Pancreas (tissue), 10 donors: ENCODE data around the gene ZNF415. TPM values are rescaled to one million over a fixed set of nuclear protein-coding genes. Genes with fewer than 3 reads are reported as not detected.

Experiments used
- ATAC-seq, 4 donors: fragments of 200-7000 bp; cut with Tn5 transposase; one replicate each; pipeline versions ENCODE4 v1.8.0 to v1.9.1; 2020; ENCODE audit warnings: mild to moderate bottlenecking in 4 of 4, moderate library complexity in 4 of 4
- DNase-seq, 6 donors: peaks; one replicate each; pipeline ENCODE4 v3.0.0-alpha.2; 2020
- FAIRE-seq: peaks from 2 replicates; lab custom pipeline; 2012; peaks lifted over from hg19 to GRCh38; lab: Jason Lieb, UNC
- H3K27ac ChIP-seq, 4 donors: fragments of 200-600 bp; sonication (generic); 1 replicate in 3 of 4; 2 replicates in 1 of 4; pipeline versions ENCODE4 v1.5.0 to v1.8.0; 2020
- H3K27me3 ChIP-seq, 4 donors: fragments of 200-600 bp; one replicate each; pipeline ENCODE4 v1.8.0; 2021
- H3K36me3 ChIP-seq, 3 donors: fragments of 200-600 bp; sonication (generic) in 1 of 3; one replicate each; pipeline versions ENCODE4 v1.5.0 to v1.8.0; 2020 to 2021
- H3K4me1 ChIP-seq, 3 donors: fragments of 200-600 bp; one replicate each; pipeline ENCODE4 v1.8.0; 2021
- H3K4me3 ChIP-seq, 4 donors: fragments of 200-600 bp; sonication (generic) in 2 of 4; one replicate each; pipeline versions ENCODE4 v1.5.0 to v1.8.0; 2020 to 2021
- H3K9me3 ChIP-seq, 4 donors: fragments of 200-600 bp; one replicate each; pipeline ENCODE4 v1.8.0; 2021
- CTCF ChIP-seq, 4 donors: fragments of 200-600 bp; sonication (generic) in 3 of 4; IDR thresholded peaks; one replicate each; pipeline versions ENCODE4 v1.5.0 to v1.8.0; 2021; ENCODE audit warnings: antibody characterized with exemption in 4 of 4
- WGBS, 2 donors: extraction: QIAGEN DNeasy Blood & Tissue Kit; methylation state at CpG; one replicate each; pipeline ENCODE4 v1.1.7; 2013; 5-methylcytosine and 5-hydroxymethylcytosine counted together
- intact Hi-C, 3 donors: fragments of 100-400 bp; cut with DNase I; formaldehyde crosslinking; loops; one replicate each; pipeline versions ENCODE4 v1.11.1 to v1.14.2; 2022
- polyA plus RNA-seq, 2 donors: library from polyadenylated mRNA; stranded (reverse); fragments of 200-250 nt; gene quantifications; one replicate each; pipeline ENCODE4 v1.2.3, GENCODE V29; 2013
- total RNA-seq, 6 donors: library from RNA; stranded (reverse); fragmentation: NEBNext Ultra II Directional in 4 of 6; extraction: Animal tissue kit (Norgen Biotek cat#: 25700) in 4 of 6; gene quantifications; one replicate each; pipeline versions ENCODE4 v1.2.1 to v1.2.4, GENCODE V29; 2021 to 2023
- donor health status: healthy with polysubstance abuse.
- donor health status: DM: no; HTN: no; CAD: no; lungs with moderate emphysema.
- donor health status: DM: no; HTN: no; CAD: no.
- donor health status: control.
- donor health status: control.
- donor health status: Bipolar disorder and iron deficiency.
- donor health status: DM: yes; HTN: yes; CAD: no.
- donor health status: DM: no; HTN: no; CAD: no.
- donor health status: DM: no; HTN: no; CAD: no.
- donor health status: DM: yes; HTN: yes; CAD: no.

Gene ZNF415
- total RNA-seq (1 to 10 TPM; 1.9 to 7.9 (median 4.5) TPM), polyA plus RNA-seq (1 to 10 TPM; 5.5 to 6.3 TPM)

GRCh38 chr19:53132141-53132991 is at the start of gene ZNF415:
TSS of gene ZNF415 (minus strand) at chr19:53132910. CDS start at chr19:53122676, 10,234 bp downstream.
- FAIRE-seq: no peak
- no peaks in the 10 kb centered on the region for H3K9me3 ChIP-seq
- H3K36me3 ChIP-seq: no peaks in the 10 kb centered on the region
- WGBS, 2 donors: 0 to 1% methylated on average over 49 to 50 of the region's 51 CpGs
- peak; percentile 75 to 95 (median 86) for DNase-seq
- peak; percentile 98 to 99 (median 98) for ATAC-seq
- intact Hi-C loops: no loop called here
- H3K4me1 ChIP-seq: peaks cover 0 to 3% (median 0%) of the 10 kb centered on the region in 3 donors
- no peak for TF ChIP-seq CTCF (IDR thresholded peaks at IDR 0.05)
- H3K4me3 ChIP-seq: peak within 1 kb of the TSS; percentile 40 to 69 (median 56)
- H3K27ac ChIP-seq: peak within 1 kb of the TSS; percentile 22 to 58 (median 42)
- H3K27me3 ChIP-seq: no peaks in the 10 kb centered on the region

GRCh38 chr19:53182202-53182601 is 49.5 kb upstream of the ZNF415 start:
- FAIRE-seq (no peak), ATAC-seq (no peak), DNase-seq (no peak)
- WGBS, 2 donors: 89% methylated on average over 10 of the region's 10 CpGs
- H3K36me3 ChIP-seq: no peaks in the 10 kb centered on the region
- intact Hi-C loops: no loop called here
- no peak overlapping the region for H3K4me3 ChIP-seq
- no peaks in the 10 kb centered on the region for H3K9me3 ChIP-seq
- H3K27ac ChIP-seq: no peak overlapping the region
- H3K27me3 ChIP-seq: no peaks in the 10 kb centered on the region
- no peak for TF ChIP-seq CTCF (IDR thresholded peaks at IDR 0.05)
- no peaks in the 10 kb centered on the region for H3K4me1 ChIP-seq

- FAIRE-seq (no peak), DNase-seq (no peak), ATAC-seq (no peak)
- H3K9me3 ChIP-seq: no peaks in the 10 kb centered on the region
- H3K4me1 ChIP-seq: no peaks in the 10 kb centered on the region
- TF ChIP-seq CTCF (IDR thresholded peaks at IDR 0.05): no peak
- 94 to 95% methylated on average over 5 of the region's 5 CpGs for WGBS, 2 donors
- no peak overlapping the region for H3K4me3 ChIP-seq
- H3K36me3 ChIP-seq: no peaks in the 10 kb centered on the region
- H3K27ac ChIP-seq: no peak overlapping the region
- H3K27me3 ChIP-seq: no peaks in the 10 kb centered on the region
- intact Hi-C loops: no loop called here
Measured at GRCh38 chr19:53177986-53178385, 45.3 kb upstream of the ZNF415 start.

- ATAC-seq (no peak), DNase-seq (no peak), FAIRE-seq (no peak)
- Histone ChIP-seq H3K27me3 (no peaks in the 10 kb centered on the region), H3K36me3 (no peaks in the 10 kb centered on the region), H3K4me1 (no peaks in the 10 kb centered on the region), H3K9me3 (no peaks in the 10 kb centered on the region), H3K4me3 (no peak overlapping the region), H3K27ac (no peak overlapping the region)
- no peak for TF ChIP-seq CTCF (IDR thresholded peaks at IDR 0.05)
- WGBS, 2 donors: 22 to 26% methylated on average over 4 of the region's 4 CpGs
- intact Hi-C loops: no loop called here
Measured at GRCh38 chr19:53172889-53173288, 40.2 kb upstream of the ZNF415 start.

- no peak for FAIRE-seq
- no peak for TF ChIP-seq CTCF (IDR thresholded peaks at IDR 0.05)
- H3K27ac ChIP-seq: no peak overlapping the region
- H3K36me3 ChIP-seq: peaks cover 0 to 6% (median 0%) of the 10 kb centered on the region in 3 donors
- no peak for ATAC-seq
- intact Hi-C loops: no loop called here
- H3K4me1 ChIP-seq: no peaks in the 10 kb centered on the region
- H3K9me3 ChIP-seq: peaks cover 0 to 5% (median 5%) of the 10 kb centered on the region in 4 donors
- no peaks in the 10 kb centered on the region for H3K27me3 ChIP-seq
- DNase-seq: no peak
- no peak overlapping the region for H3K4me3 ChIP-seq
- 87 to 95% methylated on average over 3 of the region's 3 CpGs for WGBS, 2 donors
Measured at GRCh38 chr19:53165691-53166091, 33.0 kb upstream of the ZNF415 start.
